GM23338 (cell line): ENCODE measurements around the gene WDR33. TPM values are rescaled to one million over a fixed set of nuclear protein-coding genes. Genes with fewer than 3 reads are reported as not detected.

Source experiments
- ATAC-seq: fragments of 200-7000 bp; cut with Tn5 transposase; 3 replicates; pipeline ENCODE4 v1.9.1; 2020
- DNase-seq: peaks from one replicate; pipeline ENCODE4 v3.0.0-alpha.2; 2015; ENCODE audit warnings: low spot score
- H2AFZ ChIP-seq: fragments of 200-600 bp; sonication (generic); 2 replicates; pipeline ENCODE4 v1.8.0; 2016; ENCODE audit warnings: antibody characterized with exemption, mild to moderate bottlenecking, moderate library complexity
- H3F3A ChIP-seq: fragments of 200-600 bp; sonication (generic); replicated peaks from 2 replicates; pipeline ENCODE4 v1.8.0; 2017; ENCODE audit warnings: antibody characterized with exemption, mixed run types, low read depth
- H3K27ac ChIP-seq: fragments of 200-600 bp; sonication (generic); 2 replicates; pipeline ENCODE4 v1.6.1; 2016; ENCODE audit warnings: low read depth
- H3K27me3 ChIP-seq: fragments of 200-600 bp; sonication (generic); 2 replicates; pipeline ENCODE4 v1.8.0; 2016; ENCODE audit warnings: mild to moderate bottlenecking, mixed run types, moderate library complexity; ENCODE audit not compliant: insufficient read depth
- H3K36me3 ChIP-seq: fragments of 200-600 bp; sonication (generic); 2 replicates; pipeline ENCODE4 v1.8.0; 2016; ENCODE audit warnings: mild to moderate bottlenecking; ENCODE audit not compliant: insufficient read depth
- H3K4me1 ChIP-seq: fragments of 200-600 bp; sonication (generic); 2 replicates; pipeline ENCODE4 v1.8.0; 2016; ENCODE audit warnings: mild to moderate bottlenecking, moderate library complexity; ENCODE audit not compliant: insufficient read depth
- H3K4me2 ChIP-seq: fragments of 200-600 bp; sonication (generic); 2 replicates; pipeline ENCODE4 v1.7.1; 2017; ENCODE audit warnings: mixed run types
- H3K4me3 ChIP-seq: fragments of 200-600 bp; sonication (generic); 2 replicates; pipeline ENCODE4 v1.6.1; 2016; ENCODE audit warnings: mixed run types
- H3K79me2 ChIP-seq: fragments of 200-600 bp; sonication (generic); replicated peaks from 2 replicates; pipeline ENCODE4 v1.8.0; 2017; ENCODE audit warnings: mild to moderate bottlenecking; ENCODE audit not compliant: insufficient read depth
- H3K9me2 ChIP-seq: fragments of 200-600 bp; sonication (generic); 2 replicates; pipeline ENCODE4 v1.8.0; 2017; ENCODE audit not compliant: insufficient read depth
- H4K20me1 ChIP-seq: fragments of 200-600 bp; sonication (generic); replicated peaks from 2 replicates; pipeline ENCODE4 v1.8.0; 2017; ENCODE audit warnings: mild to moderate bottlenecking; ENCODE audit not compliant: insufficient read depth
- H3K27ac Mint-ChIP-seq: 2 replicates; pipeline ENCODE4 v1.8.0; 2020; ENCODE audit warnings: inconsistent platforms, mild to moderate bottlenecking, moderate library complexity, mixed read lengths
- H3K27me3 Mint-ChIP-seq: 3 replicates; pipeline ENCODE4 v1.8.0; 2022; ENCODE audit warnings: low read depth, mild to moderate bottlenecking, moderate library complexity, mixed read lengths, inconsistent platforms; ENCODE audit not compliant: insufficient read depth, poor library complexity
- H3K36me3 Mint-ChIP-seq: 3 replicates; pipeline ENCODE4 v1.8.0; 2021; ENCODE audit warnings: low read depth, mild to moderate bottlenecking, inconsistent platforms, moderate library complexity, mixed read lengths
- H3K4me1 Mint-ChIP-seq: 3 replicates; pipeline ENCODE4 v1.8.0; 2020; ENCODE audit warnings: mild to moderate bottlenecking, inconsistent platforms, mixed read lengths
- H3K4me3 Mint-ChIP-seq: 3 replicates; pipeline ENCODE4 v1.8.0; 2021; ENCODE audit warnings: moderate library complexity, mild to moderate bottlenecking, inconsistent platforms, mixed read lengths
- H3K9me3 Mint-ChIP-seq: 3 replicates; pipeline ENCODE4 v1.8.0; 2020; ENCODE audit warnings: moderate library complexity, mild to moderate bottlenecking, inconsistent platforms, mixed read lengths
- CREB1 ChIP-seq: fragments of 250-450 bp; sonication (Bioruptor Pico); IDR thresholded peaks from 2 replicates; pipeline ENCODE4 v1.5.0; 2020; ENCODE audit warnings: low read depth, mild to moderate bottlenecking, moderate library complexity
- CTCF ChIP-seq, 2 experiments: fragments of 200-600 bp in 1 of 2; sonication (generic) in 1 of 2; conservative IDR thresholded peaks; 2 replicates each; pipeline versions ENCODE4 v1.5.1 to v1.6.1; 2016 to 2017; ENCODE audit warnings: antibody characterized with exemption in 2 of 2, low read depth in 2 of 2, mild to moderate bottlenecking in 2 of 2, moderate library complexity in 1 of 2
- ETS1 ChIP-seq: IDR thresholded peaks from 2 replicates; pipeline ENCODE4 v1.6.1; 2016; ENCODE audit warnings: antibody characterized with exemption
- EZH2 ChIP-seq: fragments of 200-600 bp; sonication (generic); IDR thresholded peaks from one replicate; pipeline ENCODE4 v1.8.0; 2017; ENCODE audit warnings: antibody characterized with exemption, mild to moderate bottlenecking, low read depth; ENCODE audit not compliant: unreplicated experiment
- EZH2phosphoT487 ChIP-seq: fragments of 200-600 bp; sonication (generic); IDR thresholded peaks from one replicate; pipeline ENCODE4 v1.8.1; 2018; ENCODE audit warnings: antibody characterized with exemption; ENCODE audit not compliant: unreplicated experiment
- JUNB ChIP-seq: IDR thresholded peaks from one replicate; pipeline ENCODE4 v1.6.1; 2016; ENCODE audit warnings: antibody characterized with exemption; ENCODE audit not compliant: unreplicated experiment
- NANOG ChIP-seq: IDR thresholded peaks from 2 replicates; pipeline ENCODE4 v1.6.1; 2016; ENCODE audit warnings: antibody characterized with exemption, borderline replicate concordance
- STAT1 ChIP-seq: IDR thresholded peaks from one replicate; pipeline ENCODE4 v1.6.1; 2016; ENCODE audit warnings: antibody characterized with exemption; ENCODE audit not compliant: unreplicated experiment
- ZNF114 ChIP-seq: fragments of 250-450 bp; sonication (Bioruptor Pico); IDR thresholded peaks from 2 replicates; pipeline ENCODE4 v1.5.0; 2020; ENCODE audit warnings: mild to moderate bottlenecking, moderate library complexity
- ZNF331 ChIP-seq: fragments of 250-450 bp; sonication (Bioruptor Pico); IDR thresholded peaks from 2 replicates; pipeline ENCODE4 v1.5.0; 2020; ENCODE audit warnings: low read depth, mild to moderate bottlenecking, moderate library complexity
- polyA plus RNA-seq: library from polyadenylated mRNA; unstranded; fragments of >200 nt; fragmentation: Nextera tagmentation; extraction: Ambion mirVana; gene quantifications from 2 replicates; pipeline ENCODE4 v1.2.1, GENCODE V29; 2016
- total RNA-seq: library from RNA; depleted of rRNA; stranded (reverse); fragments of >200 nt; shearing (Covaris generic); gene quantifications from 2 replicates; pipeline ENCODE4 v1.2.3, GENCODE V29; 2014
- TF ChIP-seq, protein P1 (sequence below): IDR thresholded peaks from one replicate; pipeline ENCODE4 v1.6.1; 2018; ENCODE audit warnings: antibody characterized with exemption; ENCODE audit not compliant: unreplicated experiment

The WDR33 gene
- total and polyA plus RNA-seq, 2 experiments from 2014 or later: 37.2 to 54.7 TPM

GRCh38 chr2:127655209-127656073 is 155.5 kb downstream of the WDR33 start (continued):
- no peak; a peak in 1 of 4 replicates for TF ChIP-seq CTCF (conservative IDR thresholded peaks at IDR 0.05; ENCODE audit: low read depth in 2 of 2)
- TF ChIP-seq ZNF331 (CRISPR knock-in tag): no peak
- no peak for TF ChIP-seq ETS1
- no peak for TF ChIP-seq NANOG
- TF ChIP-seq EZH2phosphoT487: no peak

GRCh38 chr2:127654838-127655175 is 156.2 kb downstream of the WDR33 start:
- H3K4me1 Mint-ChIP-seq: peaks cover 6% of the 10 kb centered on the region; the same call in 2 of the 3 replicates
- no peak overlapping the region for H3K27ac ChIP-seq
- no peak overlapping the region for H3K4me3 ChIP-seq
- no peaks in the 10 kb centered on the region; the same call in 1 of the 2 replicates for H4K20me1 ChIP-seq
- no peak overlapping the region for H3K4me2 ChIP-seq
- H3K4me1 ChIP-seq: no peaks in the 10 kb centered on the region
- H3K36me3 Mint-ChIP-seq: no peaks in the 10 kb centered on the region; the same call in 2 of the 3 replicates
- H3K27ac Mint-ChIP-seq: no peak overlapping the region
- ATAC-seq (no peak), DNase-seq (no peak)
- H3K79me2 ChIP-seq: no peaks in the 10 kb centered on the region
- H3K4me3 Mint-ChIP-seq: no peak overlapping the region
- no peaks in the 10 kb centered on the region for H3F3A ChIP-seq
- no peaks in the 10 kb centered on the region for H3K9me2 ChIP-seq
- H3K36me3 ChIP-seq: no peaks in the 10 kb centered on the region
- peaks cover 21% of the 10 kb centered on the region for H3K27me3 Mint-ChIP-seq
- H3K9me3 Mint-ChIP-seq: no peaks in the 10 kb centered on the region
- no peaks in the 10 kb centered on the region for H3K27me3 ChIP-seq
- no peak overlapping the region for H2AFZ ChIP-seq
- TF ChIP-seq STAT1 (no peak), NANOG (no peak), ETS1 (no peak), JUNB (no peak), EZH2phosphoT487 (no peak), ZNF331 (CRISPR knock-in tag) (no peak), ZNF114 (CRISPR knock-in tag) (no peak), CREB1 (no peak), EZH2 (no peak), CTCF (conservative IDR thresholded peaks at IDR 0.05; ENCODE audit: low read depth in 2 of 2) (no peak)
- TF ChIP-seq, protein P1, sequence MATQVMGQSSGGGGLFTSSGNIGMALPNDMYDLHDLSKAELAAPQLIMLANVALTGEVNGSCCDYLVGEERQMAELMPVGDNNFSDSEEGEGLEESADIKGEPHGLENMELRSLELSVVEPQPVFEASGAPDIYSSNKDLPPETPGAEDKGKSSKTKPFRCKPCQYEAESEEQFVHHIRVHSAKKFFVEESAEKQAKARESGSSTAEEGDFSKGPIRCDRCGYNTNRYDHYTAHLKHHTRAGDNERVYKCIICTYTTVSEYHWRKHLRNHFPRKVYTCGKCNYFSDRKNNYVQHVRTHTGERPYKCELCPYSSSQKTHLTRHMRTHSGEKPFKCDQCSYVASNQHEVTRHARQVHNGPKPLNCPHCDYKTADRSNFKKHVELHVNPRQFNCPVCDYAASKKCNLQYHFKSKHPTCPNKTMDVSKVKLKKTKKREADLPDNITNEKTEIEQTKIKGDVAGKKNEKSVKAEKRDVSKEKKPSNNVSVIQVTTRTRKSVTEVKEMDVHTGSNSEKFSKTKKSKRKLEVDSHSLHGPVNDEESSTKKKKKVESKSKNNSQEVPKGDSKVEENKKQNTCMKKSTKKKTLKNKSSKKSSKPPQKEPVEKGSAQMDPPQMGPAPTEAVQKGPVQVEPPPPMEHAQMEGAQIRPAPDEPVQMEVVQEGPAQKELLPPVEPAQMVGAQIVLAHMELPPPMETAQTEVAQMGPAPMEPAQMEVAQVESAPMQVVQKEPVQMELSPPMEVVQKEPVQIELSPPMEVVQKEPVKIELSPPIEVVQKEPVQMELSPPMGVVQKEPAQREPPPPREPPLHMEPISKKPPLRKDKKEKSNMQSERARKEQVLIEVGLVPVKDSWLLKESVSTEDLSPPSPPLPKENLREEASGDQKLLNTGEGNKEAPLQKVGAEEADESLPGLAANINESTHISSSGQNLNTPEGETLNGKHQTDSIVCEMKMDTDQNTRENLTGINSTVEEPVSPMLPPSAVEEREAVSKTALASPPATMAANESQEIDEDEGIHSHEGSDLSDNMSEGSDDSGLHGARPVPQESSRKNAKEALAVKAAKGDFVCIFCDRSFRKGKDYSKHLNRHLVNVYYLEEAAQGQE: no peak
